Renal cortex interstitium (tissue), 11 donors: ENCODE data around the gene TMEM40. TPM values are rescaled to one million over a fixed set of nuclear protein-coding genes. Genes with fewer than 3 reads are reported as not detected.
"Not testable (repeated sequence)": the region's sequence is repeated elsewhere in the genome, so short reads cannot be mapped to it uniquely, and the experiment has no call there.

Experiments
- DNase-seq, 11 donors: peaks; one replicate each; pipeline ENCODE4 v3.0.0-alpha.2; 2013; ENCODE audit warnings: low read depth in 9 of 11, low spot score in 4 of 11; ENCODE audit errors: extremely low read depth in 1 of 11
- polyA plus RNA-seq, 3 donors: library from polyadenylated mRNA; unstranded; fragments of 120-200 nt; gene quantifications; one replicate each; pipeline ENCODE4 v1.2.1, GENCODE V29; 2013; ENCODE audit not compliant: insufficient read length in 3 of 3

TMEM40 gene
- polyA plus RNA-seq, 3 donors, result 1.3 to 1.8 (median 1.8) TPM

DNA sequence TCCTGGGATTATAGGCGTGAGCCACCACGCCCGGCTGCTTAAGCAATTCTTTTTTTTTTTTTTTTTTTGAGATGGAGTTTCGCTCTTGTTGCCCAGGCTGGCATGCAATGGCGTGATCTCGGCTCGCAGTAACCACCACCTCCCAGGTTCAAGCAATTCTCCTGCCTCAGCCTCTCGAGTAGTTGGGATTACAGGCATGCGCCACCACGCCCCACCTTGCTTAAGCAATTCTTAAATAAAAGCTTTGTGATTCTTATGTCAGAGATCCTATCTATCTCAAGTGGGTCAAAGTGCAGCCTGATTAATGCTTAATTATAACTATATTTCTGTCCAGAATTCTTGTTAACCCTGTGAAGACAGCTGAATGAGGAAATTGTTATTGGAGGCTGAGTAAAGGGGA is 57.5 kb downstream of the TMEM40 start:
- DNase-seq, result not testable (repeated sequence)

DNA sequence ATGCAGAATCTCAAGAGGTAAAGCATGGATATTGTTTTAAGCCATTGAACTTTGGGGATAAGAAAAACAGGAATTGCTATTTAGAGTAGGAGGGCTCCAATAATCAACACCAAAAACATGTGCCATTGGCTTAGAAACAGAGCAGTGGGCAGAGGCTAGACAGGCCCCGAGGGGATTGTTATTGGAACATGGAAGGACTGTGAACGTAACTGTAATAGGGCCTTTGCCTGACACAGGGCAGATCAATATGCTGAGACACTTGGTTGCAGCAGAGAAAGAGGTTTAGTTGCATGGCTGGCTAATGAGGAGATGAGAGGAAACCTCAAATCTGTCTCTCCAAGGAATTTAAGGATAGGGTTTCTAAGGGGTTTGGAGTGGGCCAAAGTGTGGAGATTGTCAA is 58.3 kb downstream of the TMEM40 start:
- DNase-seq, result no peak

DNA sequence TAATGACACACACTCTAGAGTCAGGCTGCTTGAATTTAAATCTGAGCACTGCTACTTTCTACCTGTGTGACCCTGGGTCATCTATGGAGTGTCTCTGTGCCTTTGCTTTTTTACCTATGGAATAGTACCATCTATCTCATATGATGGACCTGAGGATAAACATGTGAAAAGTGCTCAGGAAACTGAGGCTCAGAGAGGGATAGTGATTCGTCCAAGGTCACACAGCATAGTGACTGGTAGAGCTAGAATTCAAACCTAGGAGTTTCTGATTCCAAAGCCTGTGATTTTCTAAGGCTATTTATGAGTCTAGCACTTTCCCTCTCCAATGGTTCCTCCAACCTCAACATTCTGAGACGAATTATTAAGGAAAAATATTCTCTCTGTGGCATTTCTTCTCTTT is 63.1 kb downstream of the TMEM40 start:
- no peak for DNase-seq

GRCh38 chr3:12695112-12695511 is 63.9 kb downstream of the TMEM40 start:
- DNase-seq, result no peak

- no peak for DNase-seq
These were observed 66.6 kb downstream of the TMEM40 start for GRCh38 chr3:12692444-12692843.

GRCh38 chr3:12689997-12690711 is 68.9 kb downstream of the TMEM40 start:
- DNase-seq, result no peak

GRCh38 chr3:12687948-12688347 is 71.1 kb downstream of the TMEM40 start:
- no peak for DNase-seq

DNA sequence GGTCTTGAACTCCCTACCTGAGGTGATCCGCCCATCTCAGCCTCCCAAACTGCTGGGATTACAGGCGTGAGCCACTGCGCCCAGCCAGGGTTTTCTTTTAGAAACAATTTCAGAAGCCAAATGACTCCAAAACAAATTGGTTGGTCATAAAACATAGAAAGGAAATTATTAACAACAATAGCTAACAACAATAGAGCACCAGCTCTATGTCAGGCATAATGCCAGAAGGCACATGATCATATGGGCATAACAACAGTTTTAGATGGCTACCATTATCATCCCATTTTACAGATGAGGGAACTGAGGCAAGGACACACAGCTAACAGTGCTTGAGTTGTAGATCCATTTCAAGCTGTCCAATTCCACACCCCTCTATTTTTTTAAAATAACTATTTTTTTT is 73.0 kb downstream of the TMEM40 start:
- DNase-seq, result no peak

Other genes starting within 250 kb of the TMEM40 start
- 1 to 10 TPM; 1.1 to 2.8 (median 1.4) TPM for gene MKRN2OS, start 213.8 kb downstream of the TMEM40 start, polyA plus RNA-seq
- gene MKRN2, start 202.2 kb downstream of the TMEM40 start, polyA plus RNA-seq, result 10 to 100 TPM; 42.8 to 50.5 (median 44.6) TPM
- gene RAF1, start 95.1 kb downstream of the TMEM40 start, polyA plus RNA-seq, result 100 to 1,000 TPM; 108 to 137 (median 117) TPM
- gene CAND2, start 37.4 kb upstream of the TMEM40 start, polyA plus RNA-seq, result 10 to 100 TPM in 1 of 3 donors, 1 to 10 TPM in 2; 7.3 to 10.4 (median 9.3) TPM
- 1,000 to 10,000 TPM; 1,974 to 2,375 (median 2,193) TPM for gene RPL32, start 82.3 kb upstream of the TMEM40 start, polyA plus RNA-seq